GM12878 (cell line): ENCODE data around the gene FRG2C. TPM values are rescaled to one million over a fixed set of nuclear protein-coding genes. Genes with fewer than 3 reads are reported as not detected.

Source experiments
- ATAC-seq: fragments of 200-7000 bp; cut with Tn5 transposase; 3 replicates; pipeline ENCODE4 v1.9.1; 2020; ENCODE audit warnings: mild to moderate bottlenecking, moderate library complexity
- BruUV-seq: library from RNA; stranded (reverse); fragments of 400-500 nt; replicated peaks from 2 replicates; lab custom pipeline; 2021; lab: Mats Ljungman, UMichigan
- CTCF ChIA-PET: fragments of 300-600 bp; sonication (Branson Sonifier 250); formaldehyde crosslinking; extraction: SDS; loops from one replicate; lab custom pipeline; 2021; ENCODE audit warnings: inconsistent platforms; lab: Yijun Ruan, JAX
- POLR2A ChIA-PET: fragments of 350-600 bp; formaldehyde crosslinking; extraction: SDS; loops from one replicate; lab custom pipeline; 2021; ENCODE audit warnings: inconsistent platforms; lab: Charles Lee
- RAD21 ChIA-PET: fragments of 300-600 bp; sonication (Branson Sonifier 250); formaldehyde crosslinking; loops from one replicate; lab custom pipeline; 2023; ENCODE audit warnings: antibody characterized with exemption; ENCODE audit not compliant: unreplicated experiment; lab: Charles Lee
- SMC1A ChIA-PET: fragments of 300-600 bp; sonication (Branson Sonifier 250); formaldehyde crosslinking; loops from one replicate; lab custom pipeline; 2023; ENCODE audit not compliant: unreplicated experiment, uncharacterized antibody; lab: Charles Lee
- DNase-seq: peaks from one replicate; pipeline ENCODE4 v3.0.0-alpha.2; 2011; ENCODE audit warnings: low read depth, low spot score
- FAIRE-seq: peaks from 3 replicates; lab custom pipeline; 2011; peaks lifted over from hg19 to GRCh38; lab: Jason Lieb, UNC
- H2AFZ ChIP-seq: 2 replicates; pipeline ENCODE4 v1.6.0; 2011; ENCODE audit warnings: low read depth, low read length, control low read depth; ENCODE audit not compliant: control insufficient read depth
- H3K27ac ChIP-seq: 2 replicates; pipeline ENCODE4 v1.5.1; 2011; ENCODE audit warnings: control low read depth; ENCODE audit not compliant: control insufficient read depth, insufficient read depth
- H3K27me3 ChIP-seq, 2 experiments: replicated peaks in 1 of 2; 2 replicates each; pipeline versions ENCODE4 v1.6.0 to v1.6.1; 2011; ENCODE audit warnings: low read length in 1 of 2; ENCODE audit not compliant: control insufficient read depth in 2 of 2, insufficient read depth in 2 of 2
- H3K36me3 ChIP-seq, 2 experiments: 2 replicates each; pipeline ENCODE4 v1.5.1; 2011; ENCODE audit warnings: low read length in 1 of 2; ENCODE audit not compliant: control insufficient read depth in 2 of 2, insufficient read depth in 2 of 2
- H3K4me1 ChIP-seq: 2 replicates; pipeline ENCODE4 v1.6.1; 2011; ENCODE audit warnings: mild to moderate bottlenecking, low read length, moderate library complexity, mixed read lengths; ENCODE audit not compliant: control insufficient read depth, insufficient read depth
- H3K4me2 ChIP-seq: 2 replicates; pipeline ENCODE4 v1.6.0; 2011; ENCODE audit warnings: control low read depth; ENCODE audit not compliant: control insufficient read depth, insufficient read depth
- H3K4me3 ChIP-seq: fragments of 200-600 bp; sonication (generic); 2 replicates; pipeline ENCODE4 v1.5.1; 2016
- H3K79me2 ChIP-seq: 2 replicates; pipeline ENCODE4 v1.6.0; 2011; ENCODE audit warnings: low read length; ENCODE audit not compliant: control insufficient read depth, insufficient read depth
- H3K9ac ChIP-seq: 2 replicates; pipeline ENCODE4 v1.8.0; 2011; ENCODE audit warnings: low read length, control low read depth, mixed read lengths; ENCODE audit not compliant: control insufficient read depth, insufficient read depth
- H3K9me3 ChIP-seq: replicated peaks from 3 replicates; pipeline ENCODE4 v1.5.1; 2011; ENCODE audit warnings: mild to moderate bottlenecking, low read length; ENCODE audit not compliant: control insufficient read depth, insufficient read depth
- H4K20me1 ChIP-seq: 2 replicates; pipeline ENCODE4 v1.6.0; 2011; ENCODE audit not compliant: control insufficient read depth, insufficient read depth
- E4F1 ChIP-seq: fragments of 450-650 bp; IDR thresholded peaks from 2 replicates; pipeline ENCODE4 v1.6.1; 2018; ENCODE audit warnings: borderline replicate concordance, mild to moderate bottlenecking; ENCODE audit not compliant: partially characterized antibody
- HDGF ChIP-seq: fragments of 450-650 bp; IDR thresholded peaks from 2 replicates; pipeline ENCODE4 v1.6.1; 2016; ENCODE audit warnings: antibody characterized with exemption
- IRF5 ChIP-seq: fragments of 450-650 bp; IDR thresholded peaks from 2 replicates; pipeline ENCODE4 v1.6.1; 2017; ENCODE audit warnings: borderline replicate concordance
- USF2 ChIP-seq: IDR thresholded peaks from 2 replicates; pipeline ENCODE4 v1.6.1; 2011; ENCODE audit warnings: low read depth, low read length, improper control_type of control experiment, borderline replicate concordance
- ZBTB33 ChIP-seq: fragments of 450-650 bp; IDR thresholded peaks from 2 replicates; pipeline ENCODE4 v1.6.1; 2017; ENCODE audit warnings: mild to moderate bottlenecking
- WGBS: methylation state at CpG from one replicate; pipeline ENCODE4 v1.1.6; 2016; ENCODE audit warnings: low lambda C conversion rate; ENCODE audit not compliant: insufficient replicate concordance, insufficient coverage; ENCODE audit errors: missing lambda C conversion rate; 5-methylcytosine and 5-hydroxymethylcytosine counted together
- in situ Hi-C: fragments of 300-500 bp; cut with MboI; formaldehyde crosslinking; loops from 9 replicates; pipeline ENCODE4 v1.14.3; 2018; ENCODE audit warnings: mixed read lengths
- intact Hi-C: fragments of 100-400 bp; cut with micrococcal nuclease; formaldehyde crosslinking; loops from one replicate; pipeline ENCODE4 v1.14.2; 2022; ENCODE audit not compliant: unreplicated experiment
- polyA plus RNA-seq, 11 experiments: library from polyadenylated mRNA; depleted of rRNA in 4 of 11; unstranded in 6 of 11; stranded (reverse) in 5 of 11; fragments of >200 nt; fragmentation: Nextera tagmentation in 4 of 11; fragmentation: Illumina TruSeq in 1 of 11; extraction: Ambion mirVana in 4 of 11; extraction: Trizol in 1 of 11; gene quantifications; 1 replicate in 1 of 11; 2 replicates in 10 of 11; pipeline versions ENCODE4 v1.2.1 to v1.2.3, GENCODE V29; 2011 to 2016; ENCODE audit warnings: inconsistent platforms in 2 of 11, missing spikeins in 2 of 11, low read depth in 1 of 11
- total RNA-seq, 4 experiments: library from RNA; depleted of rRNA in 3 of 4; stranded (reverse); fragments of >200 nt in 3 of 4; fragmentation: Illumina TruSeq in 1 of 4; extraction: Trizol in 1 of 4; gene quantifications; 2 replicates each; pipeline versions ENCODE4 v1.2.1 to v1.2.3, GENCODE V29; 2013 to 2021

Gene FRG2C
- total and polyA plus RNA-seq, 10 of the 15 experiments (the other 5 are each of a cell fraction or from before 2014, with no cell fraction given): not detected

- no peak overlapping the region for H3K9ac ChIP-seq
- DNase-seq: no peak
- no peaks in the 10 kb centered on the region for H3K36me3 ChIP-seq
- H3K27me3 ChIP-seq: no peaks in the 10 kb centered on the region
- ChIA-PET RAD21 (no interaction called here), POLR2A (no interaction called here), SMC1A (no interaction called here), CTCF (no interaction called here)
- no peak for ATAC-seq
- no peak overlapping the region for H3K4me3 ChIP-seq
- no peak overlapping the region for H3K27ac ChIP-seq
- TF ChIP-seq E4F1: no peak
- H3K9me3 ChIP-seq: no peaks in the 10 kb centered on the region
- H4K20me1 ChIP-seq: no peaks in the 10 kb centered on the region
- H2AFZ ChIP-seq: no peak overlapping the region
- H3K79me2 ChIP-seq: no peaks in the 10 kb centered on the region
- H3K4me1 ChIP-seq: no peaks in the 10 kb centered on the region
- H3K4me2 ChIP-seq: no peak overlapping the region
- no TSS peak for BruUV-seq
- 75% methylated on average over 9 of the region's 9 CpGs for WGBS
- no peak for FAIRE-seq
- in situ Hi-C loops: no loop called here
- intact Hi-C loops: no loop called here
Measured at GRCh38 chr3:75687323-75687722, 23.2 kb downstream of the FRG2C start.

- TF ChIP-seq USF2: no peak
- no peak for TF ChIP-seq IRF5
- no peak for TF ChIP-seq ZBTB33
- TF ChIP-seq HDGF: no peak
- ChIA-PET SMC1A (no interaction called here), CTCF (no interaction called here), RAD21 (no interaction called here), POLR2A (no interaction called here)
- Histone ChIP-seq H3K27ac (no peak overlapping the region), H3K4me3 (no peak overlapping the region), H3K4me1 (no peaks in the 10 kb centered on the region), H4K20me1 (no peaks in the 10 kb centered on the region), H3K36me3 (no peaks in the 10 kb centered on the region), H3K79me2 (no peaks in the 10 kb centered on the region), H3K4me2 (no peak overlapping the region), H3K9ac (no peak overlapping the region), H3K27me3 (no peaks in the 10 kb centered on the region), H2AFZ (no peak overlapping the region), H3K9me3 (no peaks in the 10 kb centered on the region)
- ATAC-seq (no peak), FAIRE-seq (no peak), DNase-seq (no peak)
- in situ Hi-C loops: no loop called here
- no TSS peak for BruUV-seq
- intact Hi-C loops: no loop called here
- 0% methylated on average over 2 of the region's 2 CpGs for WGBS
Measured at GRCh38 chr3:75692061-75692460, 27.9 kb downstream of the FRG2C start.
